H9 (cell line): ENCODE data around the gene USP40. TPM values are rescaled to one million over a fixed set of nuclear protein-coding genes. Genes with fewer than 3 reads are reported as not detected.
A peak's percentile ranks its signal among the peaks of the same experiment; 100 is the strongest.

Source experiments
- DNase-seq: peaks from one replicate; pipeline ENCODE4 v3.0.0-alpha.2; 2017
- H2AFZ ChIP-seq: one replicate; pipeline ENCODE4 v1.6.1; 2013; ENCODE audit warnings: mild to moderate bottlenecking, low read length, control low read depth, moderate library complexity
- H2AK5ac ChIP-seq: 2 replicates; pipeline ENCODE4 v1.6.1; 2013; ENCODE audit warnings: low read length, control low read depth, mixed read lengths; ENCODE audit not compliant: insufficient read length
- H2BK120ac ChIP-seq: one replicate; pipeline ENCODE4 v1.6.1; 2013; ENCODE audit warnings: low read depth, mild to moderate bottlenecking, low read length, control low read depth, inconsistent platforms; ENCODE audit not compliant: poor library complexity, severe bottlenecking
- H2BK12ac ChIP-seq: 2 replicates; pipeline ENCODE4 v1.6.1; 2013; ENCODE audit warnings: low read length, control low read depth, mixed read lengths, low read depth; ENCODE audit not compliant: insufficient read length
- H2BK15ac ChIP-seq: 2 replicates; pipeline ENCODE4 v1.6.1; 2013; ENCODE audit warnings: low read depth, low read length, control low read depth
- H2BK20ac ChIP-seq: one replicate; pipeline ENCODE4 v1.6.1; 2013; ENCODE audit warnings: low read depth, mild to moderate bottlenecking, low read length, control low read depth, inconsistent platforms; ENCODE audit not compliant: poor library complexity, severe bottlenecking
- H2BK5ac ChIP-seq: 2 replicates; pipeline ENCODE4 v1.6.1; 2013; ENCODE audit warnings: low read length, control low read depth, mixed read lengths; ENCODE audit not compliant: insufficient read length
- H3K14ac ChIP-seq: 2 replicates; pipeline ENCODE4 v1.6.1; 2013; ENCODE audit warnings: low read length, control low read depth; ENCODE audit not compliant: insufficient read depth
- H3K18ac ChIP-seq: 2 replicates; pipeline ENCODE4 v1.6.1; 2013; ENCODE audit warnings: low read depth, mild to moderate bottlenecking, mixed read lengths, low read length, control low read depth; ENCODE audit not compliant: insufficient read length
- H3K23ac ChIP-seq: 2 replicates; pipeline ENCODE4 v1.6.1; 2013; ENCODE audit warnings: low read length, control low read depth, mixed read lengths, low read depth; ENCODE audit not compliant: insufficient read length
- H3K23me2 ChIP-seq: 2 replicates; pipeline ENCODE4 v1.6.1; 2013; ENCODE audit warnings: low read depth, mild to moderate bottlenecking, mixed read lengths, low read length, control low read depth; ENCODE audit not compliant: insufficient read length, poor library complexity, severe bottlenecking
- H3K27ac ChIP-seq: 2 replicates; pipeline ENCODE4 v1.5.1; 2013; ENCODE audit warnings: low read length, control low read depth, mixed read lengths, low read depth; ENCODE audit not compliant: insufficient read length
- H3K27me3 ChIP-seq: 2 replicates; pipeline ENCODE4 v1.6.1; 2013; ENCODE audit warnings: low read length, control low read depth, inconsistent platforms; ENCODE audit not compliant: insufficient read depth
- H3K4ac ChIP-seq: 2 replicates; pipeline ENCODE4 v1.6.1; 2013; ENCODE audit warnings: low read depth, mild to moderate bottlenecking, control low read depth, inconsistent platforms, low read length, moderate library complexity
- H3K4me1 ChIP-seq: 2 replicates; pipeline ENCODE4 v1.6.1; 2013; ENCODE audit warnings: low read length, control low read depth, inconsistent platforms; ENCODE audit not compliant: insufficient read depth
- H3K4me2 ChIP-seq: 2 replicates; pipeline ENCODE4 v1.6.1; 2013; ENCODE audit warnings: low read length, control low read depth, mixed read lengths; ENCODE audit not compliant: insufficient read length, insufficient read depth
- H3K56ac ChIP-seq: 2 replicates; pipeline ENCODE4 v1.6.1; 2013; ENCODE audit warnings: low read depth, mild to moderate bottlenecking, mixed read lengths, low read length, control low read depth; ENCODE audit not compliant: insufficient read length
- H3K79me1 ChIP-seq: 2 replicates; pipeline ENCODE4 v1.6.1; 2013; ENCODE audit warnings: low read depth, mild to moderate bottlenecking, moderate library complexity, low read length, control low read depth, inconsistent platforms; ENCODE audit not compliant: insufficient read depth, poor library complexity, severe bottlenecking
- H3K79me2 ChIP-seq: 2 replicates; pipeline ENCODE4 v1.6.1; 2013; ENCODE audit warnings: low read length, control low read depth, inconsistent platforms; ENCODE audit not compliant: insufficient read depth
- H3K9ac ChIP-seq: 2 replicates; pipeline ENCODE4 v1.6.1; 2013; ENCODE audit warnings: low read length, control low read depth, mixed read lengths; ENCODE audit not compliant: insufficient read length; ENCODE audit errors: extremely low read depth
- H3K9me3 ChIP-seq: one replicate; pipeline ENCODE4 v1.6.1; 2013; ENCODE audit warnings: low read depth, low read length, inconsistent platforms; ENCODE audit not compliant: control insufficient read depth
- H3T11ph ChIP-seq: one replicate; pipeline ENCODE4 v1.6.1; 2013; ENCODE audit warnings: mild to moderate bottlenecking, low read length, control low read depth, inconsistent platforms
- H4K20me1 ChIP-seq: one replicate; pipeline ENCODE4 v1.6.1; 2013; ENCODE audit not compliant: control insufficient read depth, insufficient read length, insufficient read depth
- H4K5ac ChIP-seq: 2 replicates; pipeline ENCODE4 v1.6.1; 2013; ENCODE audit warnings: low read depth, mild to moderate bottlenecking, mixed read lengths, low read length, control low read depth; ENCODE audit not compliant: insufficient read length
- H4K8ac ChIP-seq: replicated peaks from 2 replicates; pipeline ENCODE4 v1.6.1; 2013; ENCODE audit warnings: low read length, control low read depth, mixed read lengths, low read depth; ENCODE audit not compliant: insufficient read length
- H4K91ac ChIP-seq: 2 replicates; pipeline ENCODE4 v1.6.1; 2013; ENCODE audit warnings: low read depth, mild to moderate bottlenecking, moderate library complexity, mixed read lengths, low read length, control low read depth; ENCODE audit not compliant: insufficient read length
- H3K27ac Mint-ChIP-seq, 3 experiments: 2 replicates in 2 of 3; 3 replicates in 1 of 3; pipeline ENCODE4 v1.8.0; 2020 to 2021; ENCODE audit warnings: mixed read lengths in 3 of 3, mild to moderate bottlenecking in 1 of 3, moderate library complexity in 1 of 3
- H3K27me3 Mint-ChIP-seq: 2 replicates; pipeline ENCODE4 v1.8.0; 2021; ENCODE audit warnings: low read depth, mild to moderate bottlenecking, moderate library complexity, mixed read lengths
- H3K36me3 Mint-ChIP-seq, 3 experiments: 2 replicates in 2 of 3; 3 replicates in 1 of 3; pipeline ENCODE4 v1.8.0; 2020 to 2021; ENCODE audit warnings: low read depth in 3 of 3, mixed read lengths in 3 of 3; ENCODE audit not compliant: insufficient read depth in 1 of 3
- H3K4me1 Mint-ChIP-seq, 2 experiments: 2 replicates each; pipeline ENCODE4 v1.8.0; 2020; ENCODE audit warnings: mixed read lengths in 2 of 2
- H3K4me3 Mint-ChIP-seq, 2 experiments: 2 replicates in 1 of 2; 3 replicates in 1 of 2; pipeline ENCODE4 v1.8.0; 2020 to 2021; ENCODE audit warnings: mild to moderate bottlenecking in 2 of 2, mixed read lengths in 2 of 2, moderate library complexity in 1 of 2
- H3K9me3 Mint-ChIP-seq, 2 experiments: 2 replicates in 1 of 2; 3 replicates in 1 of 2; pipeline ENCODE4 v1.8.0; 2020; ENCODE audit warnings: mild to moderate bottlenecking in 2 of 2, mixed read lengths in 2 of 2, moderate library complexity in 1 of 2
- WGBS: extraction: QIAGEN DNeasy Blood & Tissue Kit; methylation state at CpG from one replicate; pipeline ENCODE4 v1.1.7; 2013; ENCODE audit warnings: missing lambda C conversion rate, low lambda C conversion rate, mixed read lengths; ENCODE audit not compliant: insufficient read length; ENCODE audit errors: extremely low coverage; 5-methylcytosine and 5-hydroxymethylcytosine counted together
- total RNA-seq: library from RNA; stranded (reverse); gene quantifications from 2 replicates; pipeline ENCODE4 v1.2.1, GENCODE V29; 2021
- TF ChIP-seq, protein P1 (sequence below): fragments of 200-600 bp; sonication (generic); conservative IDR thresholded peaks from 3 replicates; pipeline ENCODE4 v1.8.0; 2021; ENCODE audit warnings: antibody characterized with exemption, mild to moderate bottlenecking

The USP40 gene
- total RNA-seq, 1 experiment from 2014 or later: 7.5 TPM

GRCh38 chr2:233435436-233436190 is 131.0 kb downstream of the USP40 start:
- Histone ChIP-seq H3K14ac (no peak overlapping the region), H3K27ac (no peak overlapping the region), H4K20me1 (no peaks in the 10 kb centered on the region), H2AK5ac (no peak overlapping the region), H4K5ac (no peak overlapping the region), H2BK12ac (no peak overlapping the region), H3K56ac (no peak overlapping the region), H3K4ac (no peak overlapping the region), H3K9me3 (no peaks in the 10 kb centered on the region), H3K79me1 (no peaks in the 10 kb centered on the region), H4K8ac (no peak overlapping the region), H3K79me2 (no peaks in the 10 kb centered on the region), H2BK120ac (no peak overlapping the region), H3K4me2 (no peak overlapping the region), H2BK20ac (no peak overlapping the region), H3K23ac (no peak overlapping the region), H4K91ac (no peak overlapping the region), H3K27me3 (no peaks in the 10 kb centered on the region), H3T11ph (no peak overlapping the region), H2BK5ac (no peak overlapping the region), H2AFZ (no peak overlapping the region), H3K9ac (no peak overlapping the region), H3K18ac (no peak overlapping the region), H3K4me1 (no peaks in the 10 kb centered on the region), H3K23me2 (no peaks in the 10 kb centered on the region), H2BK15ac (no peak overlapping the region)
- TF ChIP-seq, protein P1, sequence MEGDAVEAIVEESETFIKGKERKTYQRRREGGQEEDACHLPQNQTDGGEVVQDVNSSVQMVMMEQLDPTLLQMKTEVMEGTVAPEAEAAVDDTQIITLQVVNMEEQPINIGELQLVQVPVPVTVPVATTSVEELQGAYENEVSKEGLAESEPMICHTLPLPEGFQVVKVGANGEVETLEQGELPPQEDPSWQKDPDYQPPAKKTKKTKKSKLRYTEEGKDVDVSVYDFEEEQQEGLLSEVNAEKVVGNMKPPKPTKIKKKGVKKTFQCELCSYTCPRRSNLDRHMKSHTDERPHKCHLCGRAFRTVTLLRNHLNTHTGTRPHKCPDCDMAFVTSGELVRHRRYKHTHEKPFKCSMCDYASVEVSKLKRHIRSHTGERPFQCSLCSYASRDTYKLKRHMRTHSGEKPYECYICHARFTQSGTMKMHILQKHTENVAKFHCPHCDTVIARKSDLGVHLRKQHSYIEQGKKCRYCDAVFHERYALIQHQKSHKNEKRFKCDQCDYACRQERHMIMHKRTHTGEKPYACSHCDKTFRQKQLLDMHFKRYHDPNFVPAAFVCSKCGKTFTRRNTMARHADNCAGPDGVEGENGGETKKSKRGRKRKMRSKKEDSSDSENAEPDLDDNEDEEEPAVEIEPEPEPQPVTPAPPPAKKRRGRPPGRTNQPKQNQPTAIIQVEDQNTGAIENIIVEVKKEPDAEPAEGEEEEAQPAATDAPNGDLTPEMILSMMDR: no peak
- peaks cover 0 to 7% (median 4%) of the 10 kb centered on the region in 3 experiments; a peak in 3 of 7 replicates for H3K36me3 Mint-ChIP-seq
- no peaks in the 10 kb centered on the region; a peak in 1 of 5 replicates for H3K9me3 Mint-ChIP-seq
- peak; percentile 9 for DNase-seq
- H3K4me3 Mint-ChIP-seq: no peak overlapping the region
- H3K27me3 Mint-ChIP-seq: no peaks in the 10 kb centered on the region
- H3K4me1 Mint-ChIP-seq: no peaks in the 10 kb centered on the region
- no CpG with 5 or more reads among the region's 18 CpGs for WGBS
- H3K27ac Mint-ChIP-seq: peak overlapping the region in 1 of 3 experiments; percentile 34; a peak in 2 of 7 replicates
